ENCODE results near the gene IMMT.
A peak's percentile ranks its signal among the peaks of the same experiment; 100 is the strongest.
"Not testable (repeated sequence)": the region's sequence is repeated elsewhere in the genome, so short reads cannot be mapped to it uniquely, and the experiment has no call there.

Gene IMMT

GRCh38 chr2:86226070-86226469, 30.8 kb upstream of the IMMT start:
- no peak for DNase-seq

GRCh38 chr2:86225581-86225980, 30.3 kb upstream of the IMMT start:
- DNase-seq: peak; percentile 12

GRCh38 chr2:86224645-86225355, 29.5 kb upstream of the IMMT start:
- DNase-seq: no peak

GRCh38 chr2:86223927-86224560, 28.8 kb upstream of the IMMT start:
- no peak for DNase-seq

- no peak for DNase-seq
These were observed 28.1 kb upstream of the IMMT start for GRCh38 chr2:86223140-86223926.

- no peak for DNase-seq
These were observed 25.9 kb upstream of the IMMT start for GRCh38 chr2:86221066-86221684.

GRCh38 chr2:86219896-86220295, 24.6 kb upstream of the IMMT start:
- DNase-seq: no peak

- DNase-seq: no peak
These were observed 22.9 kb upstream of the IMMT start for GRCh38 chr2:86218124-86218523.

GRCh38 chr2:86216575-86217555, 21.6 kb upstream of the IMMT start:
- DNase-seq: no peak

- no peak for DNase-seq
These were observed 19.2 kb upstream of the IMMT start for GRCh38 chr2:86214503-86214832.

GRCh38 chr2:86213699-86214502, 18.6 kb upstream of the IMMT start:
- no peak for DNase-seq

- no peak for DNase-seq
These were observed 17.8 kb upstream of the IMMT start for GRCh38 chr2:86213056-86213455.

GRCh38 chr2:86211796-86212188, 16.5 kb upstream of the IMMT start:
- DNase-seq: no peak

- DNase-seq: no peak
These were observed 16.0 kb upstream of the IMMT start for GRCh38 chr2:86211033-86211795.

- no peak for DNase-seq
These were observed 9.2 kb upstream of the IMMT start for GRCh38 chr2:86204458-86204857.

GRCh38 chr2:86203614-86204013, 8.4 kb upstream of the IMMT start:
- no peak for DNase-seq

- DNase-seq: no peak
These were observed 7.4 kb upstream of the IMMT start for GRCh38 chr2:86202702-86203101.

- no peak for DNase-seq
These were observed 7.1 kb upstream of the IMMT start for GRCh38 chr2:86202336-86202692.

GRCh38 chr2:86201671-86202335, 6.5 kb upstream of the IMMT start:
- DNase-seq: no peak

- not testable (repeated sequence) for DNase-seq
These were observed 5.3 kb upstream of the IMMT start for GRCh38 chr2:86200564-86200963.

Data from activated gamma-delta T cell treated with Interleukin-2 at 50 U/mL for 16 hours (primary cell).